GM18498 (cell line): ENCODE results near the gene SLC12A1.

ENCODE experiments used
- ATAC-seq: cut with Tn5 transposase; IDR thresholded peaks from one replicate; pipeline ENCODE4 v1.9.1; 2021; ENCODE audit warnings: mild to moderate bottlenecking, moderate library complexity; ENCODE audit not compliant: unreplicated experiment

The SLC12A1 gene

GRCh38 chr15:48242015-48242414, 35.9 kb downstream of the SLC12A1 start:
- no peak for ATAC-seq

GRCh38 chr15:48242535-48242934, 36.4 kb downstream of the SLC12A1 start:
- ATAC-seq: no peak

- no peak for ATAC-seq
These were observed 38.8 kb downstream of the SLC12A1 start for GRCh38 chr15:48244921-48245320.

- no peak for ATAC-seq
These were observed 42.3 kb downstream of the SLC12A1 start for GRCh38 chr15:48248414-48248813.

- ATAC-seq: peak; percentile 53
These were observed 44.6 kb downstream of the SLC12A1 start for GRCh38 chr15:48250640-48251076.

- no peak for ATAC-seq
These were observed 47.1 kb downstream of the SLC12A1 start for GRCh38 chr15:48253172-48253571.

GRCh38 chr15:48265135-48265534, 59.0 kb downstream of the SLC12A1 start:
- ATAC-seq: no peak

GRCh38 chr15:48266024-48266689, 60.1 kb downstream of the SLC12A1 start:
- no peak for ATAC-seq

GRCh38 chr15:48267766-48268165, 61.7 kb downstream of the SLC12A1 start:
- ATAC-seq: no peak

- ATAC-seq: no peak
These were observed 66.9 kb downstream of the SLC12A1 start for GRCh38 chr15:48273049-48273448.

GRCh38 chr15:48278666-48279065, 72.6 kb downstream of the SLC12A1 start:
- no peak for ATAC-seq

GRCh38 chr15:48279608-48280007, 73.5 kb downstream of the SLC12A1 start:
- ATAC-seq: no peak

GRCh38 chr15:48281674-48282073, 75.6 kb downstream of the SLC12A1 start:
- no peak for ATAC-seq

GRCh38 chr15:48282216-48282615, 76.1 kb downstream of the SLC12A1 start:
- ATAC-seq: no peak

- ATAC-seq: no peak
These were observed 77.5 kb downstream of the SLC12A1 start for GRCh38 chr15:48283396-48284145.

- ATAC-seq: peak; percentile 65
These were observed 79.5 kb downstream of the SLC12A1 start for GRCh38 chr15:48285329-48286214.

- no peak for ATAC-seq
These were observed 83.5 kb downstream of the SLC12A1 start for GRCh38 chr15:48289628-48290027.

- ATAC-seq: no peak
These were observed 86.4 kb downstream of the SLC12A1 start for GRCh38 chr15:48292458-48292857.

- ATAC-seq: no peak
These were observed 91.6 kb downstream of the SLC12A1 start for GRCh38 chr15:48297668-48298067.

GRCh38 chr15:48298914-48299313, 92.8 kb downstream of the SLC12A1 start:
- no peak for ATAC-seq

GRCh38 chr15:48300038-48300437, 93.9 kb downstream of the SLC12A1 start:
- ATAC-seq: no peak
